ENCODE results near the gene REPS1. TPM values are rescaled to one million over a fixed set of nuclear protein-coding genes. Genes with fewer than 3 reads are reported as not detected.
"Not testable (repeated sequence)": the region's sequence is repeated elsewhere in the genome, so short reads cannot be mapped to it uniquely, and the experiment has no call there.

The REPS1 gene
- total RNA-seq, 4 donors from 2014 or later = 14.8 to 21.6 (median 17.4) TPM

GRCh38 chr6:139029470-139030227 is 41.6 kb upstream of the REPS1 start:
- intact Hi-C loops (cut with DNase I; ENCODE audit: low total_unique reads) (loop anchor here (5.0 kb wide), 1 partner anchor 103 kb away; no protein-coding TSS in a partner anchor), in situ Hi-C loops (cut with MboI; ENCODE audit: low sequenced_read_pairs in 4 of 4) (no loop called here)
- H3K9me3 ChIP-seq = no peaks in the 10 kb centered on the region
- peak overlapping the region; percentile 17 to 70 (median 62) for H3K27ac ChIP-seq
- H3K4me1 ChIP-seq = peaks cover 0 to 7% of the 10 kb centered on the region in 2 donors
- DNase-seq (peak; percentile 20 to 34), ATAC-seq (peak; percentile 51 to 73)
- no peaks in the 10 kb centered on the region for H3K36me3 ChIP-seq
- no peaks in the 10 kb centered on the region for H3K27me3 ChIP-seq
- H3K4me3 ChIP-seq = peak overlapping the region; percentile 81 to 96 (median 89)
- TF ChIP-seq POLR2A (IDR thresholded peaks at IDR 0.05) = no peak

GRCh38 chr6:139028658-139029469 is 40.8 kb upstream of the REPS1 start, which contains the start of gene ABRACL:
ABRACL (plus strand) TSS chr6:139028745; CDS start chr6:139034161, 5,416 bp downstream.
- H3K9me3 ChIP-seq = no peaks in the 10 kb centered on the region
- intact Hi-C loops (cut with DNase I; ENCODE audit: low total_unique reads) = no loop called here
- peak in 1 of 2 donors; percentile 17 for TF ChIP-seq POLR2A (IDR thresholded peaks at IDR 0.05)
- no peak for TF ChIP-seq CTCF (IDR thresholded peaks at IDR 0.05 in 4 of 5, conservative IDR thresholded peaks at IDR 0.05 in 1 of 5)
- DNase-seq (peak; percentile 21 to 24), ATAC-seq (peak; percentile 52 to 59)
- in situ Hi-C loops (cut with MboI; ENCODE audit: low sequenced_read_pairs in 4 of 4) = no loop called here
- no peaks in the 10 kb centered on the region for H3K27me3 ChIP-seq
- peaks cover 0 to 7% of the 10 kb centered on the region in 2 donors for H3K4me1 ChIP-seq
- no peaks in the 10 kb centered on the region for H3K36me3 ChIP-seq
- H3K27ac ChIP-seq = peak within 1 kb of the TSS; percentile 17 to 70 (median 62)
- H3K4me3 ChIP-seq = peak within 1 kb of the TSS; percentile 81 to 96 (median 89)

GRCh38 chr6:139028215-139028657 is 40.2 kb upstream of the REPS1 start:
- peak overlapping the region; percentile 17 to 70 (median 62) for H3K27ac ChIP-seq
- DNase-seq (no peak), ATAC-seq (no peak)
- peak overlapping the region; percentile 81 to 96 (median 89) for H3K4me3 ChIP-seq
- H3K9me3 ChIP-seq = no peaks in the 10 kb centered on the region
- in situ Hi-C loops (cut with MboI; ENCODE audit: low sequenced_read_pairs in 4 of 4) = no loop called here
- intact Hi-C loops (cut with DNase I; ENCODE audit: low total_unique reads) = no loop called here
- H3K4me1 ChIP-seq = peaks cover 0 to 7% of the 10 kb centered on the region in 2 donors
- no peaks in the 10 kb centered on the region for H3K27me3 ChIP-seq
- no peaks in the 10 kb centered on the region for H3K36me3 ChIP-seq
- TF ChIP-seq CTCF (IDR thresholded peaks at IDR 0.05 in 4 of 5, conservative IDR thresholded peaks at IDR 0.05 in 1 of 5) = no peak
- no peak for TF ChIP-seq POLR2A (IDR thresholded peaks at IDR 0.05)

GRCh38 chr6:139027620-139028182 is 39.6 kb upstream of the REPS1 start:
- no peak for ATAC-seq
- no peak for TF ChIP-seq POLR2A (IDR thresholded peaks at IDR 0.05)
- no peak for TF ChIP-seq CTCF (IDR thresholded peaks at IDR 0.05 in 4 of 5, conservative IDR thresholded peaks at IDR 0.05 in 1 of 5)

GRCh38 chr6:139025416-139025815 is 37.4 kb upstream of the REPS1 start:
- DNase-seq = not testable (repeated sequence)

More at GRCh38 chr6:139027620-139028182, 39.6 kb upstream of the REPS1 start:
- Histone ChIP-seq H3K9me3 (no peaks in the 10 kb centered on the region), H3K4me1 (peaks cover 0 to 7% of the 10 kb centered on the region in 2 donors), H3K4me3 (peak overlapping the region in 3 of 4 donors; percentile 81 to 94 (median 84)), H3K27ac (no peak overlapping the region), H3K36me3 (no peaks in the 10 kb centered on the region), H3K27me3 (no peaks in the 10 kb centered on the region)
- in situ Hi-C loops (cut with MboI; ENCODE audit: low sequenced_read_pairs in 4 of 4) (no loop called here), intact Hi-C loops (cut with DNase I; ENCODE audit: low total_unique reads) (no loop called here)
- no peak for DNase-seq

More at GRCh38 chr6:139025416-139025815, 37.4 kb upstream of the REPS1 start:
- H3K4me1 ChIP-seq; ATAC-seq; H3K36me3 ChIP-seq; H3K9me3 ChIP-seq; H3K27ac ChIP-seq; intact Hi-C loops (cut with DNase I; ENCODE audit: low total_unique reads); H3K27me3 ChIP-seq; H3K4me3 ChIP-seq; in situ Hi-C loops (cut with MboI; ENCODE audit: low sequenced_read_pairs in 4 of 4): not testable (repeated sequence)

Measured in gastrocnemius medialis (tissue), 4 donors.